ENCODE measurements around the gene AAMDC.
"Not testable (repeated sequence)": the region's sequence is repeated elsewhere in the genome, so short reads cannot be mapped to it uniquely, and the experiment has no call there.

The AAMDC gene

GRCh38 chr11:77822126-77822525 lies 1.2 kb downstream of the AAMDC start:
- not testable (repeated sequence) for DNase-seq

GRCh38 chr11:77823775-77824174 lies 2.8 kb downstream of the AAMDC start:
- DNase-seq = no peak

DNA sequence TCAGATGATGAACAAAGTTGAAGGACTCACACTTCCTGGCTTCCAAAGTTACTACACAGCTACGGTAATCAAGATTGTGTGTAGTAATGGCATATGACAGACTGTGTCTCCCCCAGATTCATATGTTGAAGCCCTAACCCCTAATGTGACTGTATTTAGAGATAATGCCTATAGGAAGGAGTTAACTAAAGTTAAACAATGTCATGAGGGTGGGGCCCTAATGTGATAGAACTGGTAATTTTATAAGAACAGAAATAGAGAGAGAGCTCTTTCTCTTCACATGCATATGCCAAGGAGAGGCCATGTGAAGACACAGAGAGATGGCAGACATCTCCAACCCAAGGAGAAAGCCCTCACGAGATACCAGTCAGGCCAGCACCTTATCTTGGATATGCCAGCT lies 8.0 kb downstream of the AAMDC start:
- DNase-seq = no peak

DNA sequence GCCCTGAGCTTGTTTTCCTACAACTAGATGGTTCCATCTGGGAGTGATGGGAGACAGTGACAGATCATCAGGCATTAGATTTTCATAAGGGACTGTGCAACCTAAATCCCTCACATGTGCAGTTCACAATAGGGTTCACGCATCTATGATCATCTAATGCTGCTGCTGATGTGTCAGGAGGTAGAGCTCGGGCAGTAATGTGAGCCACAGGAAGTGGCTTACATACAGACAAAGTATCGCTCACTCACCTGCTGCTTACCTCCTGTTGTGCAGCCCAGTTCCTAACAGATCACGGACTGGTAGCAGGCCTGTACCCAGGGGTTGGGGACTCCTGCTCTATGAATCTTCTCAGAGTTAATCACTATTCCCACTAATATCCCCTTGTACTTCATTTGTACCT lies 12.4 kb downstream of the AAMDC start:
- DNase-seq = no peak

- no peak for DNase-seq
Measured at GRCh38 chr11:77842441-77843121, 21.6 kb downstream of the AAMDC start.

DNA sequence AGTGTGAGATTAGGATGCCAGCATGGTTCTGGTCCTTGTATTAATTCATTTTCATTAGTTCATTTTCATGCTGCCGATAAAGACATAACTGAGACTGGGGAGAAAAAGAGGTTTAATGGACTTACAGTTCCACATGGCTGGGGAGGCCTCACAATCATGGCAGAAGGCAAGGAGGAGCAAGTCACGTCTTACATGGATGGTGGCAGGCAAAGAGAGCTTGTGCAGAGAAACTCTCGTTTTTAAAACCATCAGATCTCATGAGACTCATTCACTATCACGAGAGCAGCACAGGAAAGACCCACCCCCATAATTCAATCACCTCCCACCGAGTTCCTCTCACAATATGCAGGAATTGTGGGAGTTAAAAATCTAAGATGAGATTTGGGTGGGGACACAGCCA lies 22.8 kb downstream of the AAMDC start:
- not testable (repeated sequence) for DNase-seq

DNA sequence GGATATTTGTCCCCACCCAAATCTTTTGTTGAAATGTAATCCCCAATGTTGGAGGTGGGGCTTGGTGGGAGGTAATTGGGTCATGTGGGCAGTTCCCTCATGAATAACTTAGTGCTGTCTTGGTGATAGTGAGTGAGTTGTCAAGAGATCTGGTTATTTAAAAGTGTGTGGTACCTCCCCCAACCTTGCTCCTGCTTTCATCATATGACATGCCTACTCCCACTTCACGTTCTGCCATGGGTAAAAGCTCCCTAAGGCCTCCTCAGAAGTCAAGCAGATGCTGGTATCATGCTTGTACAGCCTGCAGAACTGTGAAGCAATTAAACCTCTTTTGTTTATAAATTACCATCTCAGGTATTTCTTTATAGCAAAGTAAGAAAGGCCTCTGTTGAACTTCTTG lies 30.6 kb downstream of the AAMDC start:
- DNase-seq = no peak

- DNase-seq = no peak
Measured at GRCh38 chr11:77854838-77855237, 33.9 kb downstream of the AAMDC start.

DNA sequence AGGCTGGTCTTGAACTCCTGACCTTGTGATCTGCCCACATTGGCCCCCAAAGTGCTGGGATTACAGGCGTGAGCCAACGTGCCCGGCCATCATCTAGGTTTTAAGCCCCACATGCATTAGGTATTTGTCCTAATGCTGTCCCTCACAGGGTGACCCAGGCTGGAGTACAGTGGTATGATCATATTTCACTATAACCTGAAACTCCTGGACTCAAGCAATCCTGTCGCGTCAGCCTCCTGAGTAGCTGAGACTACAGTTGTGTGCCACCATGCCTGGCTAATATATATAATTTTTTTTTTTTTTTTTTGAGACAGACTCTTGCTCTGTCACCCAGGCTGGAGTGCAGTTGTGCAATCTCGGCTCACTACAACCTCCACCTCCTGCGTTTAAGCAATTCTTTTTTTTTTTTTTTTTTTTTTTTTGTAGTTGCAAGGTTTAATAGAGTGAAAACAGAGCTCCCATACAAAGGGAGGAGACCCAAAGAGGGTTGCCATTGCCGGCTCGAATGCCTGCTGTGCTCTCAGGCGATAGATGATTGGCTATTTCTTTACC lies 37.0 kb downstream of the AAMDC start:
- not testable (repeated sequence) for DNase-seq

DNA sequence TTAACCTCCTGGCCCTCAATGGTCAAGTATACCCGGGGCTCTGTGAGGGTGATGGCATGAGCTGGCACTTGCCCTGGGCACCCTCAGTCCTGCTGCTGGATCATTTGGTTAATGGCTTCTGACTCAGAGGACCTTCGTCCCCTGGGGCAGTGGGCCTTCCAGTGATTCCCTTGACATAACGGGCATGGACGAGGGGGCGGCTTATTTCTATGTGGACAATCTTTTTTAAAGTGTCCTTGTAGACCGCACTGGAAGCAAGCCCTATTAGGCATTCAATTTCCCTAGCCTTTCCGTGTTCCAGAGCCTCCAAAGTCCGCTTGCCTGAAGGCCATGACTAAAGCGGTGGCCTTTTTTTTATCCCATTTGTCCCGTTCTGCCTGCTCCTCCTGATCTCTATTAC lies 40.5 kb downstream of the AAMDC start:
- DNase-seq = not testable (repeated sequence)

- no peak for DNase-seq
Measured at GRCh38 chr11:77865805-77866204, 44.9 kb downstream of the AAMDC start.

DNA sequence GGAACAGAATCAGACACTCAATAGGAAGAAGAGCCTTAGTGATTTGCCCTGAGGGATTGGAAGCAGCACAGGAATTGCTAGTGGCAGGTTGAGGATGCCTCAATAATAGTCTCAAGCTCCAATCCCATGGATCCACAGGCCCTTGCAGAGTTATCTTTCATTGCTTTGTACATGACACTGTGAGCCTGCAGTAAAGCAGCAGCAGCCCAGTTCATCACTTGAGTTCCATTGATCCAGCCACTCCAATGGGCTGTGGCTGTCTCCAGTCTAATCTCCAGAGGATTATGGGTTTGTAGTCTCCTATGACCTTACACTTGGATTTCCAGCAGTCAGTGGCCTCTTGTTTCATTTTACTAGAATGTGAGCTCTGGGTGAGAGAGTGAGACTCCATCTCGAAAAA lies 45.4 kb downstream of the AAMDC start:
- DNase-seq = no peak

GRCh38 chr11:77868744-77869143 lies 47.8 kb downstream of the AAMDC start:
- no peak for DNase-seq

- no peak for DNase-seq
Measured at GRCh38 chr11:77871855-77872254, 50.9 kb downstream of the AAMDC start.

DNA sequence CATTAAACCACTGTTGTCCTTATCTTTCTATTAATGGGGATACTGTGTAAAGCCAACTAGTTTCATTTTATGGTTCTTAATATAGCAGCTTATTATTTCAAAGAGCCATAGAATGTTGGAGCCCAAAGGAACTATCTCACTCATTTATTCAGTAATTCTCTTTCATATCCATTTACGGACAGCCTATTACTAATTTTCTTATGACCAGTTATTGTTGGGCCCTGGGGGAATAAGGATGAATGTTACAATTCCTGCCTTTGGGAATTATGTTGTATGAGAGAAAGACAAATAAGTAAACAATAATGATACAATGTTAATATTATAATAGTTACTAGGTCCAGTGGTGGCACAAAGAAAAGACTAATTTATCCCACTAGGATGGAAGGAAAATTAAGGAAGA lies 52.4 kb downstream of the AAMDC start:
- DNase-seq = no peak

DNA sequence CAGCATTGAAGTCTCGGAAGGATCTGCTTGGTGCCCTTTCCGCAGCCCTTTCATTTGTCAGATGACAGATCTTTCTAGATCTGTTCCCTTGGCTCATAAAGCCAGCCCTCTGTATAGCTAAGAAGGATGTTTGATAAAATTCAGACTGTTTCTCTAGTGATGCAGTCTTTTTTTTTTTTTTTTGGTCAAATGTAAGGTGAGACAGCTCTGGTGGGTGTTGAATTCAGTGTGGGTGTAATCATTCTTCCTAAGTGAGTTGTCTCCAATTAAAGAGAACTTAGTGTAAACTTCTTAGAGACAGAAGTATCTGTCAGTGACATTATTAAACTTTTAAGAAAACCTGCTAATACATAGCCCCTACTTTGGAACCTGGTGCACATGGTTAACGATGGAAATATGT lies 53.3 kb downstream of the AAMDC start:
- no peak for DNase-seq

- no peak for DNase-seq
Measured at GRCh38 chr11:77876045-77876444, 55.1 kb downstream of the AAMDC start.

DNA sequence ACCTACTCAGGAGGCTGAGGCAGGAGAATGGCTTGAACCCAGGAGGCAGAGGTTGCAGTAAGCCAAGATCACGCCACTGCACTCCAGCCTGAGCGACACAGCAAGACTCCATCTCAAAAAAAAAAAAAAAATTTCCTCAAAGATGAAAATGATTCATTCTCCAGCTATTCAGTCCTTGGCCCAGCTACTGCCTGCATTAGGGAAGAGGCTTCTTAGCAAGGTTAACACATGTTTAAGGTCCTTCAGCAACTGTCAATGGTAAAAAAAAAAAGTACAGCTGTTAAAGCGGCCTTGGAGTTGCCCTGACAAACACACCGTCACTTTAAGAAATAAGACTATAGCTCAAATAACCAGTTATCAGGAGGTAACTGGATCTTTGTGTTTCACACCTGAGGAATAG lies 57.3 kb downstream of the AAMDC start:
- DNase-seq = not testable (repeated sequence)

DNA sequence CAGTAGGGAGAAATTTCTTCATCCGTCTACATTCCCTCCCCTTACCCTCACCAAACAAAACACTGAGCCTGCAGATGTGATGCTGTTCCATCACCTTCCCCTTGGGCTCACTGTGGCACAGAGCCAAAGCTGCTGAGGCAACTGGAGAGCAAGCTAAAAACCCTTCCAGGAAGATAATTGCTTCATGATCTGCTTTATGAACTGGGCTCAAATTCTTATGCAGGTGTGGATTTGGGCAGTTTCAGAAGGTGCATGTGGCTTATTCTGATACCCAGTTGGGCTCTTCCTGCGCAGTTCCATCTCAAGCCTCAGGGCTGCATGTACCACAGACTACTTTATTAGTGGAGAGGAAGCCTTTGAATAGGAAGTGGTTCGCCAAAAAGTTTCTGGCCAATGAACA lies 58.3 kb downstream of the AAMDC start:
- no peak for DNase-seq

DNA sequence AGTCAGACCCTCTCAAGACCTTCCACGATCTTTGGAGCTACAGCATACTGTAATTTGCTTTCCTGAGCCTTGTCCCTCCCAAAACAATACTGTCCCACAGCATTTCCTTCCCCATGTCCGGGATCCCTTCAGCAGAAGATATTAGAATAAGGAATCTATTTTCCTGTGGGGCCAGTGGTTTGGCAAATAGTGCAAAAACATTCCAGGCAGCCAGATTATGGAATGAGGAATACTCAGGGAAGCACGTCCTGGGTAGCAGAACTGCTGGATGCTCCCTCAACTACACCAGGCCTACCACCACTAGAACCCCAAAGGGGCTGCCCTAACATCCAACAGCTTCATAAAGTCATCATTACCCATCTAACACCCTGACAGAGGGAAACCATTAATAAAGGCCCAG lies 61.5 kb downstream of the AAMDC start:
- DNase-seq = no peak

DNA sequence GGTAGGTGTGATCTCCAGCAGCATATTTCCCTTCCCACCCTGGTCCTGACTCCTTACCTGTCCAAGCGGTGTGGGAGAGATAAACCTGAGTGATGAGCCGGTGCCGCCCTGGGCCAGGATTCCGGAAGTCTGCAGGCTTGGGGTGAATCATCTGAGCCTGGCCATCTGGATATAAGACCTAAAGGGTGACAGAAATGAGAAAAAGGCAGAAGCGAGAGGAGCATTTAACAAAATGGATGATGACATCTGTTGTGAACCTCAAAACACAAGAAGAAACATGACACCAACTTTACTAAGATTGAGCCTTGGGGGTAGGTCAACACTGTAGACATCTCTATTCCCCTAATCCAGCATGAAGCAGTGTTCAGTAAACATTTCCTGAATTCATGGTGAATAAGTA lies 62.8 kb downstream of the AAMDC start:
- no peak for DNase-seq

GRCh38 chr11:77884186-77884828 lies 63.4 kb downstream of the AAMDC start:
- DNase-seq = no peak

GRCh38 chr11:77884829-77885190 lies 63.9 kb downstream of the AAMDC start:
- no peak for DNase-seq

DNA sequence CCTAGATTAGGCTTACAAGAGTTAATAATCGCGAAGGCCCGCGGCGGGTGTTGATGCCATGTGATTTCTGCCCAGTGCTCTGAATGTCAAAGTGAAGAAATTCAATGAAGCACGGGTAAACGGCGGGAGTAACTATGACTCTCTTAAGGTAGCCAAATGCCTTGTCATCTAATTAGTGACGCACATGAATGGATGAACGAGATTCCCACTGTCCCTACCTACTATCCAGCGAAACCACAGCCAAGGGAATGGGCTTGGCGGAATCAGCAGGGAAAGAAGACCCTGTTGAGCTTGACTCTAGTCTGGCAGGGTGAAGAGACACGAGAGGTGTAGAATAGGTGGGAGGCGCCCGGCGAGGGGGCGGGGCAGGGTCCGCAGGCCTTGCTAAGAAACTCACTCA lies 65.5 kb downstream of the AAMDC start:
- DNase-seq = no peak

GRCh38 chr11:77889045-77889444 lies 68.1 kb downstream of the AAMDC start:
- DNase-seq = not testable (repeated sequence)

Measured in NCI-H1092 (cell line).